ENCODE results near the gene CA6. TPM values are rescaled to one million over a fixed set of nuclear protein-coding genes. Genes with fewer than 3 reads are reported as not detected.

Gene CA6
- total and polyA plus RNA-seq, 4 donors = 0.03 TPM; not detected in 3

- no peak overlapping the region for H3K27ac ChIP-seq (ENCODE audit: low read depth in 1 of 2, low read length in 1 of 2)
- ATAC-seq (ENCODE audit: insufficient read depth, low FRiP score) = no peak
- DNase-seq = peak; percentile 45 to 66 (median 59)
- H3K36me3 ChIP-seq (ENCODE audit: control insufficient read depth in 4 of 4, insufficient read depth in 4 of 4, low read length in 4 of 4) = no peaks in the 10 kb centered on the region
- H3K27me3 ChIP-seq (ENCODE audit: control insufficient read depth in 3 of 3, insufficient read depth in 3 of 3, low read length in 2 of 3) = no peaks in the 10 kb centered on the region
- H3K4me1 ChIP-seq (ENCODE audit: control insufficient read depth in 5 of 5, insufficient read depth in 5 of 5, low read length in 5 of 5) = peaks cover 0 to 5% (median 2%) of the 10 kb centered on the region in 5 donors
- TF ChIP-seq CTCF (IDR thresholded peaks at IDR 0.05; ENCODE audit: control extremely low read depth, extremely low read depth) = no peak
- WGBS, 2 donors = 49 to 55% methylated on average over 18 to 21 of the region's 21 CpGs
- H3K9ac ChIP-seq (ENCODE audit: insufficient read depth in 1 of 2, low read length in 2 of 2) = no peak overlapping the region
- no peaks in the 10 kb centered on the region for H3K9me3 ChIP-seq (ENCODE audit: control insufficient read depth in 4 of 4, insufficient read depth in 3 of 4, low read length in 3 of 4)
- no peak overlapping the region for H3K4me3 ChIP-seq
Measured at GRCh38 chr1:9009438-9010370, 64.0 kb downstream of the CA6 start.

GRCh38 chr1:9010781-9011323, 65.2 kb downstream of the CA6 start:
- ATAC-seq (ENCODE audit: insufficient read depth, low FRiP score) (peak; percentile 58), DNase-seq (no peak)
- 39 to 59% methylated on average over 8 of the region's 8 CpGs for WGBS, 2 donors
- H3K9ac ChIP-seq (ENCODE audit: insufficient read depth in 1 of 2, low read length in 2 of 2) = no peak overlapping the region
- no peak overlapping the region for H3K4me3 ChIP-seq
- H3K36me3 ChIP-seq (ENCODE audit: control insufficient read depth in 4 of 4, insufficient read depth in 4 of 4, low read length in 4 of 4) = no peaks in the 10 kb centered on the region
- H3K27me3 ChIP-seq (ENCODE audit: control insufficient read depth in 3 of 3, insufficient read depth in 3 of 3, low read length in 2 of 3) = no peaks in the 10 kb centered on the region
- H3K9me3 ChIP-seq (ENCODE audit: control insufficient read depth in 4 of 4, insufficient read depth in 3 of 4, low read length in 3 of 4) = no peaks in the 10 kb centered on the region
- H3K27ac ChIP-seq (ENCODE audit: low read depth in 1 of 2, low read length in 1 of 2) = no peak overlapping the region
- TF ChIP-seq CTCF (IDR thresholded peaks at IDR 0.05; ENCODE audit: control extremely low read depth, extremely low read depth) = no peak
- H3K4me1 ChIP-seq (ENCODE audit: control insufficient read depth in 5 of 5, insufficient read depth in 5 of 5, low read length in 5 of 5) = peaks cover 0 to 5% (median 0%) of the 10 kb centered on the region in 5 donors

- H3K4me1 ChIP-seq (ENCODE audit: control insufficient read depth in 5 of 5, insufficient read depth in 5 of 5, low read length in 5 of 5) = peaks cover 0 to 11% (median 2%) of the 10 kb centered on the region in 5 donors
- no peak for TF ChIP-seq CTCF (IDR thresholded peaks at IDR 0.05; ENCODE audit: control extremely low read depth, extremely low read depth)
- no peak overlapping the region for H3K9ac ChIP-seq (ENCODE audit: insufficient read depth in 1 of 2, low read length in 2 of 2)
- ATAC-seq (ENCODE audit: insufficient read depth, low FRiP score) (no peak), DNase-seq (no peak)
- no peak overlapping the region for H3K27ac ChIP-seq (ENCODE audit: low read depth in 1 of 2, low read length in 1 of 2)
- H3K9me3 ChIP-seq (ENCODE audit: control insufficient read depth in 4 of 4, insufficient read depth in 3 of 4, low read length in 3 of 4) = no peaks in the 10 kb centered on the region
- 83 to 90% methylated on average over 8 of the region's 8 CpGs for WGBS, 2 donors
- H3K4me3 ChIP-seq = no peak overlapping the region
- no peaks in the 10 kb centered on the region for H3K36me3 ChIP-seq (ENCODE audit: control insufficient read depth in 4 of 4, insufficient read depth in 4 of 4, low read length in 4 of 4)
- H3K27me3 ChIP-seq (ENCODE audit: control insufficient read depth in 3 of 3, insufficient read depth in 3 of 3, low read length in 2 of 3) = no peaks in the 10 kb centered on the region
Measured at GRCh38 chr1:9013819-9014218, 68.2 kb downstream of the CA6 start.

Data from lung (tissue), 12 donors.